HG03520 (cell line): Measurements from ENCODE around the gene CCL2.

ENCODE experiments used
- ATAC-seq: cut with Tn5 transposase; IDR thresholded peaks from one replicate; pipeline ENCODE4 v1.9.1; 2021; ENCODE audit warnings: mild to moderate bottlenecking, moderate library complexity; ENCODE audit not compliant: unreplicated experiment

CCL2 gene

GRCh38 chr17:34237458-34237857 is 17.6 kb upstream of the CCL2 start:
- no peak for ATAC-seq

GRCh38 chr17:34241062-34241461 is 14.0 kb upstream of the CCL2 start:
- ATAC-seq: no peak

GRCh38 chr17:34242587-34243363 is 12.3 kb upstream of the CCL2 start:
- ATAC-seq: no peak

- ATAC-seq: no peak
Measured at GRCh38 chr17:34243364-34244320, 11.4 kb upstream of the CCL2 start.

- ATAC-seq: no peak
Measured at GRCh38 chr17:34245351-34245905, 9.7 kb upstream of the CCL2 start.

DNA sequence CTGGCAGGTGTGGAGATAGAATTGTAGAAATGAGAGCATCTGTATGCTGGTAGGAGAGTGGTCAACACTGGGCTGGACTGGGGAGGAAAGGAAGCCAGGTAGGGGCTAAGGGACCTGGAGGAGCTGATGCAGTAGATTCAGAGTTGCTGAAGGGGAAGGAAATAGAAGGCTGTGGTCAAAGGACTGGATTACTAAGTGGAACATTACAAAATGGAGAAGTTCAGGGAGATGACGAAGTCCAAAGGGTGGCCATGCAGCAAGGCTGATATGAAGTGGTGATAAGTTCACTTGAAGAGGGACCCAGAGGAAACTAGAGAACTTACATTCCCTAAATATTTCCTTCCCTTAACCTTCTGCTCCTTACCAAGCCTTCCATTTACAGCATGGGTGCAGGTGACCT is 8.6 kb upstream of the CCL2 start:
- no peak for ATAC-seq

DNA sequence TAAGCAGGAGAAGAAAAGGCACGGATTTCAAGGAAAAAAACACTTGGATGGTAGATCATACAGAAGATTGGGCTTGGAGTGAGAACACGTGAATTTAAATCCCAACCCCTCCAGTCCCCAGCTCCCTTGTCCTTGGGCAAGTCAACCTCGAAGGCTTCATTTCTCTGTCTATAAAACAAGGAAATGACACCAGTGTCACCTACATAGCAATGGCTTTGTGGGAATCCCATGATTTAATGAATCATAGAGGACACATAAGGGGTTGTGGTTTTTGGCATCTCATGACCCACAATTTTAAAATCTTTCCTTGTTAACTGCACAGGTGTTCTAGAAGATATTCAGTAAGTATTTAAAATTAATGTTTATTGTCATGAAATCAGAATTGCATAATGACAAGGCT is 8.2 kb upstream of the CCL2 start:
- no peak for ATAC-seq

GRCh38 chr17:34248511-34249024 is 6.5 kb upstream of the CCL2 start:
- ATAC-seq: no peak

GRCh38 chr17:34249061-34249460 is 6.0 kb upstream of the CCL2 start:
- ATAC-seq: no peak

GRCh38 chr17:34249478-34249877 is 5.6 kb upstream of the CCL2 start:
- ATAC-seq: no peak

DNA sequence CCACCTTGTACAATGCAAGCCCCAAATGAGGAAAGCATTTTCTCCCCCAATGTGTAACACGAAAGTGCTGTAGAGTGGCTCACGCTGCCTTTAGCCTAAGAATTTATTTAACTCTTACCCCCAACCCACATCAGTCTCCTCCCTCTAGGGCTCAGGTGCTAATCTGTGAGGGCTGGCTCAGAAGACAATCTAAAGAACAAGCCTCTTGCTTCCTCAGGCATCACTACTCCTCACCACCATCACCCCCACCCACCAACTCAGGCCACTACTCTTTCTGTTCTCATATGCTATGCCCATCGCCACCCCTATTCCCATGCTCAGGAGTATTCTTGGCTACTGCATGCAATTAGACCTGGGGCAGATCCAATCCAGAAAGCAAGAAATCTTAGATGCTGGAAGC is 3.9 kb upstream of the CCL2 start:
- no peak for ATAC-seq

DNA sequence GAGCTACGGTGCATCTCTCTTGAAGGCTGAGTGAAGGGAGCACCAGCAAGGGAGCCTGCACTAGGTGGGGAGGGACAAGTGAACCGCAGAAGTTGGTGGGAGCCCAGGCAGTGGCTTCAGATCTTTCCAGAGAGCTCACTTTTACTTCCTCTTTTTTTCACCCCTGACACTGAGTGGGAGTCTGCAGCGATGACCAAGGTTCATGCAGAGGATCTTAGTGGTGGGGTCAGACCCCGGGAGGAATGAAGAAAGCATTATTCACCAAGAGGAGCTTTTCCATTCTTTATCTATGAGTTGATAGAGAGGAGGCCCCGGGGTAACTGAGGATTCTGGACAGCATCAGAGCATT is 3.0 kb upstream of the CCL2 start:
- no peak for ATAC-seq

DNA sequence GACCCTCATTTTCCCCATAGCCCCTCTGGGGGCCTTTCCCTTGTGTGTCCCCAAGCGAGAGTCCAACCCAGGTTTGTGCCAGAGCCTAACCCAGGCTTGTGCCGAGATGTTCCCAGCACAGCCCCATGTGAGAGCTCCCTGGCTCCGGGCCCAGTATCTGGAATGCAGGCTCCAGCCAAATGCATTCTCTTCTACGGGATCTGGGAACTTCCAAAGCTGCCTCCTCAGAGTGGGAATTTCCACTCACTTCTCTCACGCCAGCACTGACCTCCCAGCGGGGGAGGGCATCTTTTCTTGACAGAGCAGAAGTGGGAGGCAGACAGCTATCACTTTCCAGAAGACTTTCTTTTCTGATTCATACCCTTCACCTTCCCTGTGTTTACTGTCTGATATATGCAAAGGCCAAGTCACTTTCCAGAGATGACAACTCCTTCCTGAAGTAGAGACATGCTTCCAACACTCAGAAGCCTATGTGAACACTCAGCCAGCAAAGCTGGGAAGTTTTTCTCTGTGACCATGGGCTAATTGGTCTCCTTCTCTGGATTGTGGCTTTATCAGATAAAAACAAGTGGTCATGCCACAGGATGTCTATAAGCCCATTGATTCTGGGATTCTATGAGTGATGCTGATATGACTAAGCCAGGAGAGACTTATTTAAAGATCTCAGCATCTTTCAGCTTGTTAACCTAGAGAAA is 2.5 kb upstream of the CCL2 start:
- ATAC-seq: no peak

GRCh38 chr17:34253139-34253525 is 2.0 kb upstream of the CCL2 start:
- ATAC-seq: no peak

DNA sequence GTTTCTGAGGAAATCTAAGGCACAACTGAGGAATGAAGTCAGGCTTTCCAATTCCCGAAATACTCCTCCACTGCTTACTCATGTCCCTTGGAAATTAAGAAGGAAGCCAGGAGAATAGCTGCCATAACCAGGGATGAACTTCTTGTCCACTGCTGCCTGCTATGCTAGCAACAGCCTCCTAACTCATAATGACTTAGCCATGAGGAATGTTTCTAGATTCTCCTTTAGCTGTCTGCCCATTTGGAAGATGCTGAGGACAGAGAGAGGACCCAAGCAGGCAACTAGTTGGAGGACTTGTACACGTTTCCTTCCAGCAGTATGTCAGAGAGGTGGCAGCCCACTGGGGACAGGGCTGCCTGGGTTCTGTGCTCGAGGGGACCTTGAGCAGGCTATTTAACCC is 939 bp upstream of the CCL2 start:
- no peak for ATAC-seq

DNA sequence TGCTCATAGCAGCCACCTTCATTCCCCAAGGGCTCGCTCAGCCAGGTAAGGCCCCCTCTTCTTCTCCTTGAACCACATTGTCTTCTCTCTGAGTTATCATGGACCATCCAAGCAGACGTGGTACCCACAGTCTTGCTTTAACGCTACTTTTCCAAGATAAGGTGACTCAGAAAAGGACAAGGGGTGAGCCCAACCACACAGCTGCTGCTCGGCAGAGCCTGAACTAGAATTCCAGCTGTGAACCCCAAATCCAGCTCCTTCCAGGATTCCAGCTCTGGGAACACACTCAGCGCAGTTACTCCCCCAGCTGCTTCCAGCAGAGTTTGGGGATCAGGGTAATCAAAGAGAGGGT is 272 bp downstream of the CCL2 start:
- no peak for ATAC-seq

DNA sequence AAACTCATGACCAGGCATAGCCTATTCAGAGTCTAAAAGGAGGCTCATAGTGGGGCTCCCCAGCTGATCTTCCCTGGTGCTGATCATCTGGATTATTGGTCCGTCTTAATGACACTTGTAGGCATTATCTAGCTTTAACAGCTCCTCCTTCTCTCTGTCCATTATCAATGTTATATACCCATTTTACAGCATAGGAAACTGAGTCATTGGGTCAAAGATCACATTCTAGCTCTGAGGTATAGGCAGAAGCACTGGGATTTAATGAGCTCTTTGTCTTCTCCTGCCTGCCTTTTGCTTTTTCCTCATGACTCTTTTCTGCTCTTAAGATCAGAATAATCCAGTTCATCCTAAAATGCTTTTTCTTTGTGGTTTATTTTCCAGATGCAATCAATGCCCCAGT is 756 bp downstream of the CCL2 start:
- no peak for ATAC-seq

DNA sequence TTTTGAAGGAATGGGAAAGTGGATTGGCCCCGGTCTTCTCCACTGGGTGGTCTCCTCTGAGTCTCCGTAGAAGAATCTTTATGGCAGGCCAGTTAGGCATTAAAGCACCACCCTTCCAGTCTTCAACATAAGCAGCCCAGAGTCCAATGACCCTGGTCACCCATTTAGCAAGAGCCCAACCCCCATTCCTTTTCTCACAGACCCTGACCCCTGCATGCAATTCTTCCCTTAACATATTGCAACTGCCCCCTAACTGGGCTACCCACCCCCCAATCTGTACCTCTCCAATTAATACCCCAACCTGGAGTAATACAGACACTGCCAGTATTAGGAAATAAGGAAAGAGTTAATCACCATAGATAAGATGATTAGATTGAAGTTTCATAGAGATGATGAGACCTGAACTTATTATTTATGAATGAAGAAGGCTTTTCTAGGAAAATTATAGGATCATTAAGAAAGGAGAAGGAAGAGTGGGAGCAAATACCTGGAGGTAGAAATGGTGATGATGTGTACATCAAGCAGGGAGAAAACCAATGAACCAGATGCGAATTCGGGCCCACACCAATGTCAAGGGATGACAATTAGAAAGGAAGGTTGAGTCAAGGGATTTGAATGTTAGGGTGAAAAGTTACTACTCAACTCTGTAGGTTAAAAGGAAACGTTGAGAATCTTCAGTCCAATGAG is 2.4 kb downstream of the CCL2 start:
- ATAC-seq: no peak

DNA sequence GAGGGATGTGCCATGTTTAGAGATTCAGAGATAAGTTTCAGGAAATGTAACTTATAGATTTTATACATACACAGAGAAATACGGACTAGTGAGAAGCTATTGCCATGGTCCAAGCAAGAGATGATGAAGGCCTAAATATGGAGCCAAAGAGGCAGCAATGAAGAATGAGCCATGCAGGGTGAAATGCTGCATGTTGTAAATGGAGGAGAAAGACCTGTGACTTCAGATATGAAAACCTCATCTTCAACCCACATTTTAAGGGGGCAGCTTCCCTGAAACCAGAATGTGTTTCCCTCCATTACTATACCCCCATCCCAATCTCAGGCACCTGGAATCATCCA is 2.9 kb downstream of the CCL2 start:
- no peak for ATAC-seq

DNA sequence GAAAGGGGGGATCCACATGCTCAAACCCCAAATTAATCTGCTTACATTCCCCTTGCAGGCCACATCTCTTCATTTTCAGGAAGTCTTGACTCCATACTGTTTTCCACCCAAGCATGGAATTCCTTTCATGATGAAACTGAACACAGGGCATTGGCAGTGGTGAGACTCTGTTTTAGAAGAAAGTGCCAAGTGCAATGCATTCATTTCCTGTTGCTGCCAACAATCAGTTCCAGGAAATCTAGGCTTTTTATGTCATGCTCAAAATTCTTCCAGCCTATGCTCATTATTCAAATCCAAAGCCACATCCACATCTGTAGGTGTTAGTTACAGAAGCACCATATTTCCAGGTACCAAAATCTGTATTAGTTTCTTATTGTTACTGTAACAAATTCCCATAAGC is 4.1 kb downstream of the CCL2 start:
- no peak for ATAC-seq

DNA sequence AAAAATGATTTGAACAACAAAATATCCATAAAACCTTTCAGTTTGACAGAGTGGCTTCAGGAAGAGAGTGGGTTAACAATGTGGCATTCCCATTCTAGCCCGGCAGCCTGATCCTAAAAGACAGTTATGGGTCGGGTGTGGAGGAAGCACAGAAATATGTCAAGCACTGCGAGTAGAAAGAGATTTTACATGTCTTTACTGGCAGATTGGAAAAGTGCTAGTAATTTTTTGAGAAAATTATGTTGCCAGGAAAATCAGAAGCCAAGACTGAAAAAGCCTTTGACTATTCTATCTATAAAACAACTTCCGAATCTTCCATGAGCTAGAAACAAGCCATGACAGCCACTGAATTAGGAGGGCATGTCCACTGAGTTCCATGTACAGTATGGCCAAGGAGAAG is 5.8 kb downstream of the CCL2 start:
- no peak for ATAC-seq
